22Rv1 (cell line): ENCODE data around the gene TCAP.

ENCODE experiments used
- ZFX ChIP-seq: fragments of 450-650 bp; IDR thresholded peaks from 2 replicates; pipeline ENCODE4 v1.6.1; 2017; ENCODE audit warnings: antibody characterized with exemption, borderline replicate concordance
- TF ChIP-seq, protein P1 (sequence below): fragments of 450-650 bp; IDR thresholded peaks from 2 replicates; pipeline ENCODE4 v1.5.1; 2017; ENCODE audit warnings: mild to moderate bottlenecking

- TF ChIP-seq, protein P1, sequence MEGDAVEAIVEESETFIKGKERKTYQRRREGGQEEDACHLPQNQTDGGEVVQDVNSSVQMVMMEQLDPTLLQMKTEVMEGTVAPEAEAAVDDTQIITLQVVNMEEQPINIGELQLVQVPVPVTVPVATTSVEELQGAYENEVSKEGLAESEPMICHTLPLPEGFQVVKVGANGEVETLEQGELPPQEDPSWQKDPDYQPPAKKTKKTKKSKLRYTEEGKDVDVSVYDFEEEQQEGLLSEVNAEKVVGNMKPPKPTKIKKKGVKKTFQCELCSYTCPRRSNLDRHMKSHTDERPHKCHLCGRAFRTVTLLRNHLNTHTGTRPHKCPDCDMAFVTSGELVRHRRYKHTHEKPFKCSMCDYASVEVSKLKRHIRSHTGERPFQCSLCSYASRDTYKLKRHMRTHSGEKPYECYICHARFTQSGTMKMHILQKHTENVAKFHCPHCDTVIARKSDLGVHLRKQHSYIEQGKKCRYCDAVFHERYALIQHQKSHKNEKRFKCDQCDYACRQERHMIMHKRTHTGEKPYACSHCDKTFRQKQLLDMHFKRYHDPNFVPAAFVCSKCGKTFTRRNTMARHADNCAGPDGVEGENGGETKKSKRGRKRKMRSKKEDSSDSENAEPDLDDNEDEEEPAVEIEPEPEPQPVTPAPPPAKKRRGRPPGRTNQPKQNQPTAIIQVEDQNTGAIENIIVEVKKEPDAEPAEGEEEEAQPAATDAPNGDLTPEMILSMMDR: no peak
- TF ChIP-seq ZFX: no peak
These were observed 12.6 kb downstream of the TCAP start for GRCh38 chr17:39677542-39678339.
